Testis (tissue), 2 donors: ENCODE data around the gene AHDC1.

Source experiments
- CTCF ChIP-seq, 3 experiments: fragments of 450-650 bp in 2 of 3; fragments of 200-600 bp in 1 of 3; sonication (generic) in 1 of 3; IDR thresholded peaks; one replicate each; pipeline ENCODE4 v1.5.1; 2016 to 2019; ENCODE audit warnings: antibody characterized with exemption in 3 of 3, mild to moderate bottlenecking in 2 of 3, moderate library complexity in 1 of 3
- POLR2A ChIP-seq: fragments of 450-650 bp; IDR thresholded peaks from one replicate; pipeline ENCODE4 v1.6.1; 2017; ENCODE audit warnings: antibody characterized with exemption, mild to moderate bottlenecking, moderate library complexity

DNA sequence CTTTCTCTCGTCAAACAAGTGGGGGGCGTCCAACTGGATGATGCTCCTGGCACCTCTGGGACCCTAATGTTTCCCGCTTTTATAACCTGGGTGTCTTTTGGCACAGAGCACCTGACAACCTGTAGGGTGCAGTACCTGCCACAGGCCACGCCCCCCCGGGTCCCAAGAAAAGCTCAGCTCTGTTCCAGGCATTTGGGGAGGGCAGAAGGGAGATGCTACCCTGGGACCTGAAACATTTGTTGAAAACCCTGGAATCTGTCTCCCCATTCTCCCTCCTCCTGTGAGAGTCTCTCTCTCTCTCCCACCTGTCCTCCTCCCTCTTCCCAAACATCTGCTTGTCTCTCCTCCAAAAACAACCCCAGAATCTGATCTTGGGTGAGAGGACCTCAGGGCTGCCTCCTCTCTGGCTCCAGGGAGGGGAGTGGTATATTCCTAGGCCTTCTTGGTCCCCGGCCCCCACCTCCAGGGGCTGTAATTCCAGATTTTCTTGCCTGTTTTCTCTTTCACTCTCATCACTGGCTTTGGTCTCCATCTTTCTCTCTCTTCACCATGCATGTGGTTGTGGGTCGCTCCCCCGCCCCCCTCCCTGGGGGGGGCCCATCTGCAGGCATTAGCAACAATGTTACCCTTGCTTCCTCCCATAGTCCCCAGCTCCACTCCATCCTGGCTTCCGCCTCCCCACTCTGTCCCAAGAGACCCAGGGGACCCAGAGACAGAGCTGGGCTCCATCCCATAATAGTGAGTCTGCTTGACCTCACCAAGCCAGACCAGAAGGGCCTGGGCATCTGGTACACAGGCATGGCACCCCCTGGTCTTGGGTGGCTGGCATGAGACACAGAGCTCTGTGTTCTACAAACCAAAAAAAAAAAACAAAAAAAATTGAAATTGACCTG lies 4.1 kb downstream of the AHDC1 start:
- TF ChIP-seq CTCF (IDR thresholded peaks at IDR 0.05) (no peak), POLR2A (no peak)
